SH-SY5Y (cell line): ENCODE measurements around the gene KLHL3.

Source experiments
- GATA2 ChIP-seq: IDR thresholded peaks from 2 replicates; pipeline ENCODE4 v1.6.1; 2011; ENCODE audit warnings: mild to moderate bottlenecking, low read depth, low read length
- GATA3 ChIP-seq: IDR thresholded peaks from 2 replicates; pipeline ENCODE4 v1.6.1; 2011; ENCODE audit warnings: low read depth, mild to moderate bottlenecking, low read length, moderate library complexity

- TF ChIP-seq GATA2 (no peak), GATA3 (no peak)
Measured at GRCh38 chr5:137582218-137582617, 153.7 kb downstream of the KLHL3 start.
